GM12878 (cell line): Measurements from ENCODE around the gene PDE1C. TPM values are rescaled to one million over a fixed set of nuclear protein-coding genes. Genes with fewer than 3 reads are reported as not detected.

Source experiments
- ATAC-seq: fragments of 200-7000 bp; cut with Tn5 transposase; 3 replicates; pipeline ENCODE4 v1.9.1; 2020; ENCODE audit warnings: mild to moderate bottlenecking, moderate library complexity
- BruUV-seq: library from RNA; stranded (reverse); fragments of 400-500 nt; replicated peaks from 2 replicates; lab custom pipeline; 2021; lab: Mats Ljungman, UMichigan
- CTCF ChIA-PET: fragments of 300-600 bp; sonication (Branson Sonifier 250); formaldehyde crosslinking; extraction: SDS; loops from one replicate; lab custom pipeline; 2021; ENCODE audit warnings: inconsistent platforms; lab: Yijun Ruan, JAX
- POLR2A ChIA-PET: fragments of 350-600 bp; formaldehyde crosslinking; extraction: SDS; loops from one replicate; lab custom pipeline; 2021; ENCODE audit warnings: inconsistent platforms; lab: Charles Lee
- RAD21 ChIA-PET: fragments of 300-600 bp; sonication (Branson Sonifier 250); formaldehyde crosslinking; loops from one replicate; lab custom pipeline; 2023; ENCODE audit warnings: antibody characterized with exemption; ENCODE audit not compliant: unreplicated experiment; lab: Charles Lee
- SMC1A ChIA-PET: fragments of 300-600 bp; sonication (Branson Sonifier 250); formaldehyde crosslinking; loops from one replicate; lab custom pipeline; 2023; ENCODE audit not compliant: unreplicated experiment, uncharacterized antibody; lab: Charles Lee
- DNase-seq: peaks from one replicate; pipeline ENCODE4 v3.0.0-alpha.2; 2011; ENCODE audit warnings: low read depth, low spot score
- FAIRE-seq: peaks from 3 replicates; lab custom pipeline; 2011; peaks lifted over from hg19 to GRCh38; lab: Jason Lieb, UNC
- H2AFZ ChIP-seq: 2 replicates; pipeline ENCODE4 v1.6.0; 2011; ENCODE audit warnings: low read depth, low read length, control low read depth; ENCODE audit not compliant: control insufficient read depth
- H3K27ac ChIP-seq: 2 replicates; pipeline ENCODE4 v1.5.1; 2011; ENCODE audit warnings: control low read depth; ENCODE audit not compliant: control insufficient read depth, insufficient read depth
- H3K27me3 ChIP-seq, 2 experiments: replicated peaks in 1 of 2; 2 replicates each; pipeline versions ENCODE4 v1.6.0 to v1.6.1; 2011; ENCODE audit warnings: low read length in 1 of 2; ENCODE audit not compliant: control insufficient read depth in 2 of 2, insufficient read depth in 2 of 2
- H3K36me3 ChIP-seq, 2 experiments: 2 replicates each; pipeline ENCODE4 v1.5.1; 2011; ENCODE audit warnings: low read length in 1 of 2; ENCODE audit not compliant: control insufficient read depth in 2 of 2, insufficient read depth in 2 of 2
- H3K4me1 ChIP-seq: 2 replicates; pipeline ENCODE4 v1.6.1; 2011; ENCODE audit warnings: mild to moderate bottlenecking, low read length, moderate library complexity, mixed read lengths; ENCODE audit not compliant: control insufficient read depth, insufficient read depth
- H3K4me2 ChIP-seq: 2 replicates; pipeline ENCODE4 v1.6.0; 2011; ENCODE audit warnings: control low read depth; ENCODE audit not compliant: control insufficient read depth, insufficient read depth
- H3K4me3 ChIP-seq: fragments of 200-600 bp; sonication (generic); 2 replicates; pipeline ENCODE4 v1.5.1; 2016
- H3K79me2 ChIP-seq: 2 replicates; pipeline ENCODE4 v1.6.0; 2011; ENCODE audit warnings: low read length; ENCODE audit not compliant: control insufficient read depth, insufficient read depth
- H3K9ac ChIP-seq: 2 replicates; pipeline ENCODE4 v1.8.0; 2011; ENCODE audit warnings: low read length, control low read depth, mixed read lengths; ENCODE audit not compliant: control insufficient read depth, insufficient read depth
- H3K9me3 ChIP-seq: replicated peaks from 3 replicates; pipeline ENCODE4 v1.5.1; 2011; ENCODE audit warnings: mild to moderate bottlenecking, low read length; ENCODE audit not compliant: control insufficient read depth, insufficient read depth
- H4K20me1 ChIP-seq: 2 replicates; pipeline ENCODE4 v1.6.0; 2011; ENCODE audit not compliant: control insufficient read depth, insufficient read depth
- ELK1 ChIP-seq: IDR thresholded peaks from 2 replicates; pipeline ENCODE4 v1.6.1; 2012; ENCODE audit warnings: low read depth, low read length, improper control_type of control experiment
- HDGF ChIP-seq: fragments of 450-650 bp; IDR thresholded peaks from 2 replicates; pipeline ENCODE4 v1.6.1; 2016; ENCODE audit warnings: antibody characterized with exemption
- MYC ChIP-seq: IDR thresholded peaks from 2 replicates; pipeline ENCODE4 v1.6.1; 2011; ENCODE audit warnings: mild to moderate bottlenecking, low read length, moderate library complexity, inconsistent platforms; ENCODE audit not compliant: insufficient read depth, insufficient replicate concordance, insufficient read length, severe bottlenecking
- POLR2AphosphoS2 ChIP-seq: IDR thresholded peaks from 2 replicates; pipeline ENCODE4 v1.6.1; 2011; ENCODE audit warnings: low read depth, mild to moderate bottlenecking, low read length, improper control_type of control experiment, moderate library complexity
- RCOR1 ChIP-seq: conservative IDR thresholded peaks from 2 replicates; pipeline ENCODE4 v1.6.1; 2012; ENCODE audit warnings: low read depth, low read length, improper control_type of control experiment
- WGBS: methylation state at CpG from one replicate; pipeline ENCODE4 v1.1.6; 2016; ENCODE audit warnings: low lambda C conversion rate; ENCODE audit not compliant: insufficient replicate concordance, insufficient coverage; ENCODE audit errors: missing lambda C conversion rate; 5-methylcytosine and 5-hydroxymethylcytosine counted together
- in situ Hi-C: fragments of 300-500 bp; cut with MboI; formaldehyde crosslinking; loops from 9 replicates; pipeline ENCODE4 v1.14.3; 2018; ENCODE audit warnings: mixed read lengths
- intact Hi-C: fragments of 100-400 bp; cut with micrococcal nuclease; formaldehyde crosslinking; loops from one replicate; pipeline ENCODE4 v1.14.2; 2022; ENCODE audit not compliant: unreplicated experiment
- polyA plus RNA-seq, 11 experiments: library from polyadenylated mRNA; depleted of rRNA in 4 of 11; unstranded in 6 of 11; stranded (reverse) in 5 of 11; fragments of >200 nt; fragmentation: Nextera tagmentation in 4 of 11; fragmentation: Illumina TruSeq in 1 of 11; extraction: Ambion mirVana in 4 of 11; extraction: Trizol in 1 of 11; gene quantifications; 1 replicate in 1 of 11; 2 replicates in 10 of 11; pipeline versions ENCODE4 v1.2.1 to v1.2.3, GENCODE V29; 2011 to 2016; ENCODE audit warnings: inconsistent platforms in 2 of 11, missing spikeins in 2 of 11, low read depth in 1 of 11
- total RNA-seq, 4 experiments: library from RNA; depleted of rRNA in 3 of 4; stranded (reverse); fragments of >200 nt in 3 of 4; fragmentation: Illumina TruSeq in 1 of 4; extraction: Trizol in 1 of 4; gene quantifications; 2 replicates each; pipeline versions ENCODE4 v1.2.1 to v1.2.3, GENCODE V29; 2013 to 2021

PDE1C gene
- total and polyA plus RNA-seq, 10 of the 15 experiments (the other 5 are each of a cell fraction or from before 2014, with no cell fraction given): 0.29 to 2.3 (median 0.70) TPM

GRCh38 chr7:32094516-32094915 is 24.3 kb upstream of the PDE1C start:
- H3K79me2 ChIP-seq: no peaks in the 10 kb centered on the region
- no peaks in the 10 kb centered on the region for H3K27me3 ChIP-seq
- WGBS: 43% methylated on average over 4 of the region's 4 CpGs
- H3K27ac ChIP-seq: no peak overlapping the region
- BruUV-seq: no TSS peak
- no peak for TF ChIP-seq RCOR1
- no peak for TF ChIP-seq HDGF
- TF ChIP-seq MYC: no peak
- TF ChIP-seq ELK1: no peak
- no peak for TF ChIP-seq POLR2AphosphoS2
- no peak overlapping the region for H3K4me2 ChIP-seq
- no peaks in the 10 kb centered on the region for H3K4me1 ChIP-seq
- no peak overlapping the region for H3K4me3 ChIP-seq
- DNase-seq: no peak
- RAD21 ChIA-PET: no interaction called here
- intact Hi-C loops: no loop called here
- in situ Hi-C loops: no loop called here
- H4K20me1 ChIP-seq: no peaks in the 10 kb centered on the region
- ATAC-seq: no peak
- SMC1A ChIA-PET: no interaction called here
- CTCF ChIA-PET: no interaction called here
- POLR2A ChIA-PET: no interaction called here
- H3K9ac ChIP-seq: no peak overlapping the region
- H3K9me3 ChIP-seq: no peaks in the 10 kb centered on the region
- no peak overlapping the region for H2AFZ ChIP-seq
- no peak for FAIRE-seq
- no peaks in the 10 kb centered on the region for H3K36me3 ChIP-seq
